ENCODE results near the gene ST8SIA1.
"Not testable (repeated sequence)": the region's sequence is repeated elsewhere in the genome, so short reads cannot be mapped to it uniquely, and the experiment has no call there.

The ST8SIA1 gene

DNA sequence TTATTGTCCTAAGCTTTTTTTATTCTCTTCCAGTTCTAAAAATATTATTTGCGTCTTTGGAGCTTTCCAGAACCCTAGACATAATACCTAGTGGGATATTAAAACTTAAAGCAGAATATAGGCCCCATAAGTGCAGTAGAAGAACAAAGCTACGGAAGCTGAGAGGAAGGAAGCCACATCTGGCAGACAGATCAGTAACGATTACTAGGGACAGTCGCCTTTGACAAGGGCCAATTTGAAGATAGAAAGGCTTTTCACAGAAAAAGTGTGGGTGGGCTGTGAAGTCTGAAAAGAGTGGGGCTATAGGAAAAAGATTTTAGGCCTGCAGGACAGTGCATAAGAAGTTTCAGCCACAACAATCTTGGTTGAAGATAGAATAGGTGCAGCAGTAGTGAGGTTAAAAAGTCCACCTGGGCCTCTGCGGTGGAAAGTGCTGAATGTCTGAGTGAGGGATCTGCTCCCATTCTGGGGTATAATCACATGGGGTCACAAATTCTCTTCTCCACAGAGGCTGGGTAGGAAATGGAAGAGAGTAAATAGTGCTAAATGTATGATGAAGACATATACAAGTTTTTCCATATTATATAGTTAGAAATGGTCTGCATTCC, 174.0 kb downstream of the ST8SIA1 start:
- DNase-seq: peak in 1 of 5 experiments; percentile 8

DNA sequence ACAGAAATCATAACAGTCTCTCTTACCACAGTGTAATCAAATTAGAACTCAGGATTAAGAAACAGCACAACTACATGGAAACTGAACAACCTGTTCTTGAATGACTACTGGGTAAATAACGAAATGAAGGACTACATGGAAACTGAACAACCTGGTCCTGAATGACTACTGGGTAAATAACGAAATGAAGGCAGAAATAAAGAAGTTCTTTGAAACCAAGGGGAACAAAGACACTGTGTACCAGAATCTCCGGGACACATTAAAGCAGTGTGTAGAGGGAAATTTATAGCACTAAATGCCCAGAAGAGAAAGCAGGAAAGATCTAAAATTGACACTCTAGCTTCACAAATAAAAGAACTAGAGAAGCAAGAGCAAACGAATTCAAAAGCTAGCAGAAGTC, 185.2 kb downstream of the ST8SIA1 start:
- not testable (repeated sequence) for DNase-seq

DNA sequence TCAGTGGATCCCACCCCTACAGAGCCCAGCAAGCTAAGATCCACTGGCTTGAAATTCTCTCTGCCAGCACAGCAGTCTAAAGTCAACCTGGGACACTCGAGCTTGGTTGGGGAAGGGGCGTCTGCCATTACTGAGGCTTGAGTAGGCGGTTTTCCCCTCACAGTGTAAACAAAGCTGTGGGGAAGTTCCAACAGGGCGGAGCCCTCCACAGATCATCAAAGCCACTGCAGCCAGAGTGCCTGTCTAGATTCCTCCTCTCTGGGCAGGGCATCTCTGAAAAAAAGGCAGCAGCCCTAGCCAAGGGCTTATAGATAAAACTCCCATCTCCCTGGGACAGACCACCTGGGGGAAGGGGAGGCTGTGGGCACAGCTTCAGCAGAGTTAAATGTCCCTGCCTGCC, 187.8 kb downstream of the ST8SIA1 start:
- DNase-seq: peak in 1 of 5 experiments; percentile 17

All from T-helper 2 cell (primary cell).